Transverse colon (tissue), 4 donors: ENCODE measurements around the gene DOK7.

Experiments used
- CTCF ChIP-seq, 5 experiments: fragments of 200-600 bp in 3 of 5; fragments of 450-650 bp in 2 of 5; sonication (generic) in 3 of 5; IDR thresholded peaks; 1 replicate in 2 of 5; 2 replicates in 3 of 5; pipeline ENCODE4 v1.5.1; 2016 to 2017; ENCODE audit warnings: antibody characterized with exemption in 5 of 5, inconsistent platforms in 3 of 5, mild to moderate bottlenecking in 2 of 5, moderate library complexity in 1 of 5
- POLR2AphosphoS5 ChIP-seq, 3 donors: sonication (generic); formaldehyde crosslinking; IDR thresholded peaks; one replicate each; pipeline ENCODE4 v1.6.1; 2016; ENCODE audit warnings: antibody characterized with exemption in 3 of 3

GRCh38 chr4:3491681-3492405 lies 28.7 kb downstream of the DOK7 start:
- TF ChIP-seq CTCF (IDR thresholded peaks at IDR 0.05) = no peak
- TF ChIP-seq POLR2AphosphoS5 (IDR thresholded peaks at IDR 0.05) = no peak
